ENCODE data around the gene YWHAH. TPM values are rescaled to one million over a fixed set of nuclear protein-coding genes. Genes with fewer than 3 reads are reported as not detected.
A peak's percentile ranks its signal among the peaks of the same experiment; 100 is the strongest.

YWHAH gene
- total and polyA plus RNA-seq, 8 donors: 20.5 to 284 (median 88.5) TPM

- Histone ChIP-seq H3K36me3 (no peaks in the 10 kb centered on the region), H3K4me1 (peaks cover 0 to 10% (median 0%) of the 10 kb centered on the region in 4 donors), H3K4me3 (no peak overlapping the region), H3K9me3 (no peaks in the 10 kb centered on the region), H3K27ac (peak overlapping the region in 1 of 5 donors; percentile 2), H3K27me3 (no peaks in the 10 kb centered on the region)
- peak in 1 of 2 donors; percentile 47 for DNase-seq
- intact Hi-C loops (cut with DNase I; ENCODE audit: low total_unique reads): no loop called here
- 30 to 40% (median 32%) methylated on average over 5 of the region's 5 CpGs for WGBS, 5 donors
- TF ChIP-seq EP300 (IDR thresholded peaks at IDR 0.05): no peak
- no peak for TF ChIP-seq POLR2AphosphoS5 (IDR thresholded peaks at IDR 0.05)
- TF ChIP-seq, protein P1, sequence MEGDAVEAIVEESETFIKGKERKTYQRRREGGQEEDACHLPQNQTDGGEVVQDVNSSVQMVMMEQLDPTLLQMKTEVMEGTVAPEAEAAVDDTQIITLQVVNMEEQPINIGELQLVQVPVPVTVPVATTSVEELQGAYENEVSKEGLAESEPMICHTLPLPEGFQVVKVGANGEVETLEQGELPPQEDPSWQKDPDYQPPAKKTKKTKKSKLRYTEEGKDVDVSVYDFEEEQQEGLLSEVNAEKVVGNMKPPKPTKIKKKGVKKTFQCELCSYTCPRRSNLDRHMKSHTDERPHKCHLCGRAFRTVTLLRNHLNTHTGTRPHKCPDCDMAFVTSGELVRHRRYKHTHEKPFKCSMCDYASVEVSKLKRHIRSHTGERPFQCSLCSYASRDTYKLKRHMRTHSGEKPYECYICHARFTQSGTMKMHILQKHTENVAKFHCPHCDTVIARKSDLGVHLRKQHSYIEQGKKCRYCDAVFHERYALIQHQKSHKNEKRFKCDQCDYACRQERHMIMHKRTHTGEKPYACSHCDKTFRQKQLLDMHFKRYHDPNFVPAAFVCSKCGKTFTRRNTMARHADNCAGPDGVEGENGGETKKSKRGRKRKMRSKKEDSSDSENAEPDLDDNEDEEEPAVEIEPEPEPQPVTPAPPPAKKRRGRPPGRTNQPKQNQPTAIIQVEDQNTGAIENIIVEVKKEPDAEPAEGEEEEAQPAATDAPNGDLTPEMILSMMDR (IDR thresholded peaks at IDR 0.05): no peak
- TF ChIP-seq POLR2A (IDR thresholded peaks at IDR 0.05): no peak
These were observed 21.2 kb upstream of the YWHAH start for GRCh38 chr22:31923136-31923535.

- intact Hi-C loops (cut with DNase I; ENCODE audit: low total_unique reads): no loop called here
- Histone ChIP-seq H3K27ac (peak overlapping the region in 1 of 5 donors; percentile 2), H3K4me1 (peaks cover 0 to 10% (median 0%) of the 10 kb centered on the region in 4 donors), H3K4me3 (no peak overlapping the region), H3K9me3 (no peaks in the 10 kb centered on the region), H3K36me3 (no peaks in the 10 kb centered on the region), H3K27me3 (no peaks in the 10 kb centered on the region)
- WGBS, 5 donors: 77 to 96% (median 90%) methylated on average over 2 of the region's 2 CpGs
- DNase-seq: no peak
- TF ChIP-seq, protein P1 (IDR thresholded peaks at IDR 0.05): no peak
- TF ChIP-seq POLR2AphosphoS5 (IDR thresholded peaks at IDR 0.05): no peak
- TF ChIP-seq EP300 (IDR thresholded peaks at IDR 0.05): no peak
- no peak for TF ChIP-seq POLR2A (IDR thresholded peaks at IDR 0.05)
These were observed 20.6 kb upstream of the YWHAH start for GRCh38 chr22:31923747-31924146.

DNA sequence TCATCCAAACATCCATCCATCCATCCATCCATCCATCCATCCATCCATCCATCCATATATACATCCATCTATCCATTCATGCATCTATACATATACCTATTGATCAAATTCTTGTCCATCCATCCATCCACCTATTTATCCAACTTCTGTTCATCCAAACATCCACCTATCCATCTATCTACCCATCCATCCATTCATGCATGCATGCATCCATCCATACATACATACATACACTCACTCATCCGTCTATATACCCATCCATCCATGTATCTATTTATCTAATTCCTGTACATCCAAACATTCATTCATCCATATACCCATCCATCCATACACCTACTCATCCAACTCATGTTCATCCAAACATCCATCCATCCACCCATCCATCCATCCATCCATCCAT is 19.3 kb upstream of the YWHAH start:
- Histone ChIP-seq H3K36me3 (no peaks in the 10 kb centered on the region), H3K27me3 (no peaks in the 10 kb centered on the region), H3K9me3 (no peaks in the 10 kb centered on the region), H3K27ac (no peak overlapping the region), H3K4me3 (no peak overlapping the region), H3K4me1 (peaks cover 0 to 10% (median 0%) of the 10 kb centered on the region in 4 donors)
- TF ChIP-seq POLR2A (IDR thresholded peaks at IDR 0.05) (no peak), POLR2AphosphoS5 (IDR thresholded peaks at IDR 0.05) (no peak), EP300 (IDR thresholded peaks at IDR 0.05) (no peak)
- TF ChIP-seq, protein P1 (IDR thresholded peaks at IDR 0.05): no peak
- intact Hi-C loops (cut with DNase I; ENCODE audit: low total_unique reads): no loop called here
- WGBS, 5 donors: 92 to 100% (median 95%) methylated on average over 1 of the region's 1 CpG
- no peak for DNase-seq

DNA sequence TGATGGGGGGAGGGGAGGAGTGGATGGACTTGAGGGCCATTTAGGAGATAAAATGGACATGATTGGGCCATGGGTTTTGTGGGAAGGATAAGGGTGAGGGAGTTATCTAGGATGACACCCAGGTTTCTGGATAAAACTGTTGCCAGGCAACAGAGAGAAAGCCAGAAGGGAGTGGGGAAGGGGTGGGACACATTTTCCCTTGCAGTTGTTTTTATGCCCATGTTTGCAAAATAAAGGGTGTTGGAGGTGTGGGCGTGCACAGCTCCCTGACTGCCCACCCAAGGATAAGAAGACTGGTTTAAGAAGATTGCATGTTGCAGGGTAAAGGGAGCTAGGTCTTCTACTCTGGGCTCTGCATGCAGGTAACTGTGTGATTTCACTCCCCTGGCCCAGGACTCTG is 18.3 kb upstream of the YWHAH start:
- intact Hi-C loops (cut with DNase I; ENCODE audit: low total_unique reads): no loop called here
- WGBS, 5 donors: 65 to 76% (median 73%) methylated on average over 1 of the region's 1 CpG

More for the DNA sequence above, 18.3 kb upstream of the YWHAH start:
- H3K4me1 ChIP-seq: peaks cover 0 to 10% (median 0%) of the 10 kb centered on the region in 4 donors
- no peak overlapping the region for H3K27ac ChIP-seq
- DNase-seq: no peak
- H3K36me3 ChIP-seq: no peaks in the 10 kb centered on the region
- H3K9me3 ChIP-seq: no peaks in the 10 kb centered on the region
- TF ChIP-seq POLR2A (IDR thresholded peaks at IDR 0.05) (no peak), EP300 (IDR thresholded peaks at IDR 0.05) (no peak), POLR2AphosphoS5 (IDR thresholded peaks at IDR 0.05) (no peak)
- TF ChIP-seq, protein P1 (IDR thresholded peaks at IDR 0.05): no peak
- H3K4me3 ChIP-seq: no peak overlapping the region
- H3K27me3 ChIP-seq: no peaks in the 10 kb centered on the region

Data from stomach (tissue), 9 donors.